Tibial nerve (tissue), 4 donors: Measurements from ENCODE around the gene SLC25A42. TPM values are rescaled to one million over a fixed set of nuclear protein-coding genes. Genes with fewer than 3 reads are reported as not detected.
"Not testable (repeated sequence)": the region's sequence is repeated elsewhere in the genome, so short reads cannot be mapped to it uniquely, and the experiment has no call there.

Source experiments
- DNase-seq, 2 donors: peaks; one replicate each; pipeline ENCODE4 v3.0.0-alpha.2; 2019; ENCODE audit warnings: low spot score in 2 of 2
- H3K27ac ChIP-seq, 4 donors: fragments of 200-600 bp; sonication (generic) in 3 of 4; one replicate each; pipeline ENCODE4 v1.5.1; 2017 to 2019; ENCODE audit warnings: mild to moderate bottlenecking in 1 of 4
- H3K27me3 ChIP-seq, 2 donors: fragments of 200-600 bp; sonication (generic) in 1 of 2; one replicate each; pipeline versions ENCODE4 v1.5.1 to v1.6.0; 2017 to 2019
- H3K36me3 ChIP-seq, 3 donors: fragments of 200-600 bp; sonication (generic); one replicate each; pipeline ENCODE4 v1.5.1; 2018 to 2019
- H3K4me1 ChIP-seq, 4 donors: fragments of 200-600 bp; sonication (generic) in 3 of 4; one replicate each; pipeline ENCODE4 v1.5.1; 2017 to 2019
- H3K4me3 ChIP-seq, 4 donors: fragments of 200-600 bp; sonication (generic) in 3 of 4; one replicate each; pipeline ENCODE4 v1.5.1; 2017 to 2019; ENCODE audit warnings: mild to moderate bottlenecking in 1 of 4, moderate library complexity in 1 of 4
- H3K9me3 ChIP-seq, 4 donors: fragments of 200-600 bp; sonication (generic) in 3 of 4; one replicate each; pipeline ENCODE4 v1.5.1; 2017 to 2019
- CTCF ChIP-seq, 5 experiments: fragments of 200-600 bp in 3 of 5; fragments of 450-650 bp in 2 of 5; sonication (generic) in 3 of 5; IDR thresholded peaks; one replicate each; pipeline ENCODE4 v1.5.1; 2016 to 2019; ENCODE audit warnings: antibody characterized with exemption in 5 of 5, mild to moderate bottlenecking in 3 of 5, moderate library complexity in 2 of 5
- EP300 ChIP-seq, 2 donors: sonication (generic); formaldehyde crosslinking; IDR thresholded peaks; one replicate each; pipeline ENCODE4 v1.6.1; 2017; ENCODE audit warnings: antibody characterized with exemption in 2 of 2, mild to moderate bottlenecking in 1 of 2
- POLR2A ChIP-seq, 2 donors: fragments of 450-650 bp; IDR thresholded peaks; one replicate each; pipeline ENCODE4 v1.6.1; 2017; ENCODE audit warnings: antibody characterized with exemption in 2 of 2, mild to moderate bottlenecking in 2 of 2, moderate library complexity in 2 of 2
- WGBS, 2 donors: methylation state at CpG; one replicate each; pipeline ENCODE4 v1.1.5; 2018; 5-methylcytosine and 5-hydroxymethylcytosine counted together
- total RNA-seq, 4 donors: library from RNA; depleted of rRNA; stranded (reverse); fragments of >200 nt; gene quantifications; one replicate each; pipeline ENCODE4 v1.1.0, GENCODE V29; 2016

The SLC25A42 gene
- total RNA-seq, 4 donors from 2014 or later = 13.8 to 25.5 (median 15.5) TPM

DNA sequence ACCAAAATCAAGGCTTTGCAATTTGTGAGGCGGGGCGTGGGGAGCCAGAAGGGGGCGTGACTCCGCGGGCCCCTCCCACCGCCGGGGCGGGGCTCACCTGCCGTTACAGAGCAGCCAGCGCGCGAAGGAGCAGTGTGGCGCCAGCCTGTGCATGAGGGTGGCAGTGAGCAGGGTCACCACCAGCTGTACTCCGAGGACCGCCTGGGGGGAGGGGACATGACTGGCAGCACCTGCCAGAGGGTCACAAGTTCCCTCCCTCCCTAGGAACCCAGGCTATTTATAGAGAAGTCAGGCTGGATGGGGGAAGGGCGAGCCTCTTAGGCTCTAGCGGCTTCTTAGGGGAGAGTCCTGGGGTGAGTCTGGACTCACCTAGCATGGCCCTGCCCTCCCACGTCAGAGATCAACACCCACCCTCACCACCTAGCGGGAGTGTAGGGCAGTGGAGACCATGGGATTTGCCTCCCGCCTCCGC lies 70.9 kb downstream of the SLC25A42 start:
- TF ChIP-seq EP300 (IDR thresholded peaks at IDR 0.05) = no peak
- no peak for TF ChIP-seq POLR2A (IDR thresholded peaks at IDR 0.05)
- no peak for TF ChIP-seq CTCF (IDR thresholded peaks at IDR 0.05)
- Histone ChIP-seq H3K4me3 (no peak overlapping the region), H3K27me3 (no peaks in the 10 kb centered on the region), H3K27ac (no peak overlapping the region), H3K9me3 (peaks cover 0 to 14% (median 2%) of the 10 kb centered on the region in 4 donors), H3K4me1 (peaks cover 0 to 19% (median 8%) of the 10 kb centered on the region in 4 donors), H3K36me3 (peaks cover 0 to 36% (median 0%) of the 10 kb centered on the region in 3 donors)
- 31 to 36% methylated on average over 21 of the region's 21 CpGs for WGBS, 2 donors
- no peak for DNase-seq

GRCh38 chr19:19135713-19136112 lies 71.9 kb downstream of the SLC25A42 start:
- H3K36me3 ChIP-seq = peaks cover 0 to 26% (median 0%) of the 10 kb centered on the region in 3 donors
- not testable (repeated sequence) for H3K27me3 ChIP-seq, DNase-seq, H3K4me3 ChIP-seq, H3K27ac ChIP-seq
- H3K9me3 ChIP-seq = peaks cover 0 to 14% (median 2%) of the 10 kb centered on the region in 4 donors
- 86 to 87% methylated on average over 6 of the region's 6 CpGs for WGBS, 2 donors
- H3K4me1 ChIP-seq = peaks cover 0 to 19% (median 8%) of the 10 kb centered on the region in 4 donors

- no peak for TF ChIP-seq EP300 (IDR thresholded peaks at IDR 0.05)
- no peak for TF ChIP-seq POLR2A (IDR thresholded peaks at IDR 0.05)
- no peak for TF ChIP-seq CTCF (IDR thresholded peaks at IDR 0.05)
- 10 to 24% methylated on average over 22 to 25 of the region's 25 CpGs for WGBS, 2 donors
- Histone ChIP-seq H3K4me1 (peaks cover 0 to 19% (median 8%) of the 10 kb centered on the region in 4 donors), H3K36me3 (peaks cover 0 to 9% (median 0%) of the 10 kb centered on the region in 3 donors), H3K9me3 (peaks cover 0 to 3% (median 0%) of the 10 kb centered on the region in 4 donors), H3K4me3 (peak overlapping the region; percentile 63 to 85 (median 82)), H3K27me3 (no peaks in the 10 kb centered on the region), H3K27ac (peak overlapping the region in 3 of 4 donors; percentile 43 to 85 (median 83))
- no peak for DNase-seq
Observed at GRCh38 chr19:19137556-19138108, 73.8 kb downstream of the SLC25A42 start.

- Histone ChIP-seq H3K4me1 (peaks cover 0 to 19% (median 8%) of the 10 kb centered on the region in 4 donors), H3K27me3 (no peaks in the 10 kb centered on the region), H3K27ac (peak within 1 kb of the TSS; percentile 30 to 85 (median 63)), H3K36me3 (peaks cover 0 to 3% (median 0%) of the 10 kb centered on the region in 3 donors), H3K4me3 (peak within 1 kb of the TSS; percentile 63 to 85 (median 82)), H3K9me3 (no peaks in the 10 kb centered on the region)
- peak; percentile 93 to 98 for DNase-seq
- 4% methylated on average over 37 to 38 of the region's 42 CpGs for WGBS, 2 donors
- peak in 1 of 5 experiments; percentile 17 for TF ChIP-seq CTCF (IDR thresholded peaks at IDR 0.05)
- peak in 1 of 2 donors; percentile 73 for TF ChIP-seq EP300 (IDR thresholded peaks at IDR 0.05)
- peak in 1 of 2 donors; percentile 54 for TF ChIP-seq POLR2A (IDR thresholded peaks at IDR 0.05)
Observed at GRCh38 chr19:19138109-19138981, 74.6 kb downstream of the SLC25A42 start, which contains the start of gene TMEM161A. Gene TMEM161A (minus strand): TSS chr19:19138478. CDS start chr19:19138428, 50 bp downstream.

- Histone ChIP-seq H3K4me1 (peaks cover 0 to 15% (median 8%) of the 10 kb centered on the region in 4 donors), H3K27me3 (no peaks in the 10 kb centered on the region), H3K27ac (no peak overlapping the region), H3K4me3 (no peak overlapping the region), H3K9me3 (no peaks in the 10 kb centered on the region), H3K36me3 (no peaks in the 10 kb centered on the region)
- no peak for DNase-seq
- 53 to 54% methylated on average over 5 of the region's 5 CpGs for WGBS, 2 donors
- TF ChIP-seq POLR2A (IDR thresholded peaks at IDR 0.05) = no peak
- TF ChIP-seq CTCF (IDR thresholded peaks at IDR 0.05) = no peak
- TF ChIP-seq EP300 (IDR thresholded peaks at IDR 0.05) = no peak
Observed at GRCh38 chr19:19139876-19140229, 76.1 kb downstream of the SLC25A42 start.
